Dermis blood vessel endothelial cell (primary cell): ENCODE measurements around the gene NDUFAF2. TPM values are rescaled to one million over a fixed set of nuclear protein-coding genes. Genes with fewer than 3 reads are reported as not detected.
"Not testable (repeated sequence)": the region's sequence is repeated elsewhere in the genome, so short reads cannot be mapped to it uniquely, and the experiment has no call there.

Experiments used
- DNase-seq: peaks from one replicate; pipeline ENCODE4 v3.0.0; 2010
- total RNA-seq: library from RNA; depleted of rRNA; stranded (reverse); fragments of >200 nt; gene quantifications from 2 replicates; pipeline ENCODE4 v1.2.3, GENCODE V29; 2014

Gene NDUFAF2
- total RNA-seq, 1 donor from 2014 or later = 19.2 TPM

DNA sequence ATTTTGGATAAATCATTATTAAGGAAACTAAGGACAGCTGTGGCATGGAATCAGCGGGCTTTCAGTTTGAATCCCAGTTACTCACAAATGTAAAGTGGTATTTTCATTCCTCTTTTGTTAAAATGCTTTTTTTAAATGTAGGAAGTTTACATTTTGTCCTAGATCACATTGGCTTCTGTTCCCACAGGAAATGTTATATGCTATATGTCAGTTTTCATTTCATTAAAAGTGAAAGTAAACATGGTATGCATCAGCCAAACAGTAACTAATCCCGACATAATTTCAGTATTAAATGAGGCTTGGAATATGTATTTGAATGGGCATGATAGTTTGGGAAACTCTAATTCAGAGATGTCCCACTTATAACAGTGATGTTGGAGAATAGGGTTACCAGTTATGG lies 235.9 kb downstream of the NDUFAF2 start:
- peak; percentile 14 for DNase-seq

DNA sequence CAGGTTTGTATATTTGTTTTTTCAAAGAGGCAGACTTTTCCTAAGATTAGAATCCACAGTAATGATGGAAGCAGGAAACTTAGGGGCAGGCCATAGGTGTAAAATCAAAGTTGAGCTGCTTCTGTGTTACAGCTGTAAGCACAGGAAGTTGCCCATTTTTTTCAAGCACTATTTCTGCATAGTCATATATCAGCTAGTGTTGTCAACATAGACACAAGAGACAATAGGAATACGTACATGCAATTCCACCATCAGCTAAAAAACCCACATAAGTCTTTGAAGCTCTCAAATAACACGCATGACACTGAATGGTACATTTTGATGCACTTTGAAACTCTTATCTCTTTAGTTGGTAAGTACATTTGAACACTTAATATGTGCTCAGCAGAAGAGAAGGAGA lies 237.4 kb downstream of the NDUFAF2 start:
- DNase-seq = peak; percentile 70

DNA sequence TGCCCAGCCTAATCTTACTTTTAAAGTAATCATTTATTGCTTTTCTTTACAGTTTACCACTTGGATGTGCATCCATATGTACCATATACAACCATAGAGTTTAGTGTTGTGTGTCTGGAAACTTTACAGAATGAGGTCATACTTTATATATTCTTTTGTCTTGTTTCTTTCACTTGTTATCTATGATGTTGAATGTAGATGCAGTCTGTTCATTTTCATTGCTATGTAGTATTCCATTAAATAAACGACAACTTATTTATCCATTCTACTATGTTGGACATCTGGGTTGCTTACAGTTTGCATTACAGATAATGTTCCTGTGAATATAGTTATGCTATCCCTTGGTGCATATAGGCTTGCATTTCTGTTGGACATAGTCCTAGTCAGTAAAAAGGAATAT lies 238.5 kb downstream of the NDUFAF2 start:
- DNase-seq = no peak

DNA sequence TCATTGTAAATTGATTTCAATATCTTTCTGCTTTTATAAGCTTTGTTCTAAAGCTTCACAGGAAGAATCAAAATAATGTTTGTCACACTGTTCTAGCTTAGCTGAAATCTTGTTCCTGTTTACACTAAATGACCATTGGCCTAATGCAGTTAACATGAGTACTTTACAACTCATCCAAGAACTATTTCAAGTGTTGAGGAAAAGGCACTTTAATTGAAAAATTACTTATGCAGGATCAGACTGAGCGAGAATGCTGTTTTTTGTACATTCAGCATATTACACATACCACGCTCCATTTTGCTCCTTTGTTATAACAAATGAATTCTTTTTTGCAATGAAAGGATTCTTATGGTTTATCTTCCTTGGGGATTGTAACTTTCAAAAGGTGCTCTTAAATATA lies 239.7 kb downstream of the NDUFAF2 start:
- DNase-seq = no peak

DNA sequence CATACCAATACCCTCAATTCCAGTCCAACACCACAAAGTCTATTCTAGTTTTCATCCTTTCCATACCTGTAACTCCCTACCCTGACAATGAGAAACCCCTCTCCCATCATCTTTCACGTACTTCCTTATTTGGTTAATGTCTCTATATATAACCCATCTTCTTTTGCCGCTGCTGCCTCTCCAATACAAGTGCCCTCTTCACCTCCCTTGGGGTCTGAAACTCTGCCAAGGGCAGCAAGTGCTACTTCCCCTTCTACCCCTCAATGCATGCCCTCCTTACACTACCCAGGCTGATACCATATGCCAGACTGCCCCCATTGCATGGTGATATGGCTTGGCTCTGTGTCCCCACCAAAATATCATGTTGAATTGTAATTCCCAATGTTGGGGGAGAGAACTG lies 241.6 kb downstream of the NDUFAF2 start:
- DNase-seq = no peak

DNA sequence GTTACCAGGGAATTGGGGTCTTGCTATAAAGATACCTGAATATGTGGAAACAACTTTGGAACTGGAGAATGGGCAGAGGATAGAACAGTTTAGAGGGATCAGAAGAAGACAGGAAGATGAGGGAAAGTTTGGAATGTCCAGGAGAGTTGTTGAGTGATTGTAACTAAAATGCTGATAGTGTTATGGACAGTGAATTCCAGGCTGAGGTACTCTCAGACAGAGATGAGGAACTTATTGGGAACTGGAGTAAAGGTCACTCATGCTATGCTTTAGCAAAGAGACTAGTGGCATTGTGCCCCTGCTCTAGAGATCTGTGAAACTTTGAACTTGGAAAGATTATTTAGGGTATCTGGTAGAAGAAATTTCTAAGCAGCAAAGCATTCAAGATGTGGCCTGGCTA lies 242.3 kb downstream of the NDUFAF2 start:
- not testable (repeated sequence) for DNase-seq

DNA sequence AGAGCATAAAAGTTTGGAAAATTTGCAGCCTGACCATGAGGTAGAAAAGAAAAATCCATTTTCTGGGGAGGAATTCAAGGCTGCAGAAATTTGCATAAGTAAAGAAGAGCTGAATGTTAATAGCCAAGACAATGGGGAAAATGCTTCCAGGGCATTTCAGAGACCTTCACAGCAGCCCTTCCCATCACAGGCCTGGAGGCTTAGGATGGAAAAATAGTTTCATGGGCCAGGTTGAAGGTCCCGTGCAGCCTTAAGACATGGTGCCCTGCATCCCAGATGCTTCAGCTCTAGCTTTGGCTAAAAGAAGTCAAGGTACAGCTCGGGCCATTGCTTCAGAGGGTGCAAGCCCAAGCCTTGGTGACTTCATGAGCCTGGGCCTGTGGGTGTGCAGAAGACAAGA lies 242.8 kb downstream of the NDUFAF2 start:
- not testable (repeated sequence) for DNase-seq

DNA sequence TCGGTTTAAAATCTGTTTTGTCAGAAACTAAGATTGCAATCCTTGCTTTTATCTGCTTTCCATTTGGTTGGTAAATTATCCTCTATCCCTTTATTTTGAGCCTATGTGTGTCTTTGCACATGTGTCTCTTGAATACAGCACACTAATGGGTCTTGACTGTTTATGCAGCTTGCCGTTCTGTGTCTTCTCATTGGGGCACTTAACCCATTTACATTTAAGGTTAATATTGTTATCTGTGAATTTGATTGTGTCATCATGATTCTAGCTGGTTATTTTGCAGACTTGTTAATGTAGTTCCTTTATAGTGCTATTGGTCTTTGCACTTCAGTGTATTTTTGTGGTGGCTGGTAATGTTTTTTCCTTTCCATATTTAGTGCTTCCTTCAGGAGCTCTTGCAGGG lies 253.6 kb downstream of the NDUFAF2 start:
- DNase-seq = no peak

DNA sequence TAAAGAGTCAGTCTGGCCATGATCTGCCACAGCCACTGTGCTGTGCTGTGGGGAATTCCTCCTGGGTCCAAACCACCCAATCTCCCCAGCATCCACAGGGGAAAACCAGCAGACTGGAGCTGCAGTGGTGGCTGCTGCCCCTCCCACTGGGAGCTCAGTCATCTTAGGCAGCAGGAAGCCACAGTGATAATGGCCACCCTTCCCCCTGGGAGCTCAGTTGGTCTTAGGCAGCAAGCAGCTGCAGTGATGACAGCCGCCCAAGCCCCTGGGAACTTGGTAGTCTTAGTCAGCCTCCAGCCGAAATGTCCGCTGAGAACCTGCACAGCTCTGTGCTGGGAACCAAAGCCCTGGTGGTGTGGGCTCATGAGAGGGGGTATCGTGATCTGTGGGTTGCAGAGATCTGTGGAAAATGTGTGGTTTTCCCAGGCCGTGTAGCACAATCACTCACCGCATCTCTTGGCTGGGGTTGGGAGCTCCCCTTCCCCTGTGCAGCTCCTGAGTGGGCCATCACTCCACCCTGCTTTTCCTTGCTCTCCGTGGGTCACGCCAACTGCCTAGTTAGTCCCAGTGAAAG lies 255.7 kb downstream of the NDUFAF2 start:
- DNase-seq = no peak

DNA sequence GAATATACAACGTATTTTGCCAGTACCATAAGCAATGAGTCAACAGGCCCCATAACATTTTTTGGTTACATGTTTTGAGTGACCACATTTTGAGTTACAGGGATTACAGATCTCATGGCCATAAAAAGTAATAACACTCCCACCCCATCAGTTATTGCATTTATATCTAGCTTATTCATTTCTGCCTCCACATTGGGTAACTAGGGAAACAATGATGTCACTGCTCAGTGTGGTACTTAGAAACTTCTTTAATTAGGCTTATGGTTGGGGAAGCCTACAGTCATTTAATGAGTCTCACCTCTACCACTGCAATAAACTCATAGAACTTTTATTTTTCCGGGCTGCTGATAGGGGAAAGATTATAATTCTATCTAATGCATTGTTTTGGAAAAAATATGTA lies 257.2 kb downstream of the NDUFAF2 start:
- no peak for DNase-seq

Other genes starting within 250 kb of the NDUFAF2 start
- 6.8 and 19.7 TPM in 2 replicates for gene DEPDC1B, start 245.0 kb upstream of the NDUFAF2 start, total RNA-seq
- gene ELOVL7, start 100.9 kb upstream of the NDUFAF2 start, total RNA-seq = 0.09 and 2.2 TPM in 2 replicates
- 23.3 and 23.9 TPM in 2 replicates for gene ERCC8, start 135 bp upstream of the NDUFAF2 start, total RNA-seq
- gene SMIM15, start 217.3 kb downstream of the NDUFAF2 start, total RNA-seq = 58.7 and 83.1 TPM in 2 replicates